GM23248 (cell line): ENCODE data around the gene SLC18B1. TPM values are rescaled to one million over a fixed set of nuclear protein-coding genes. Genes with fewer than 3 reads are reported as not detected.

Experiments
- DNase-seq: peaks from one replicate; pipeline ENCODE4 v3.0.0-alpha.2; 2015
- H2AFZ ChIP-seq: fragments of 200-600 bp; sonication (generic); 2 replicates; pipeline ENCODE4 v1.6.1; 2016; ENCODE audit warnings: antibody characterized with exemption
- H3F3A ChIP-seq: fragments of 200-600 bp; sonication (generic); 2 replicates; pipeline ENCODE4 v1.6.1; 2016; ENCODE audit warnings: mild to moderate bottlenecking, antibody characterized with exemption, mixed run types; ENCODE audit not compliant: insufficient read depth
- H3K27ac ChIP-seq: fragments of 200-600 bp; sonication (generic); 2 replicates; pipeline ENCODE4 v1.5.1; 2016; ENCODE audit warnings: mild to moderate bottlenecking
- H3K27me3 ChIP-seq: fragments of 200-600 bp; sonication (generic); replicated peaks from 2 replicates; pipeline ENCODE4 v1.6.1; 2016; ENCODE audit warnings: mild to moderate bottlenecking; ENCODE audit not compliant: insufficient read depth
- H3K36me3 ChIP-seq: fragments of 200-600 bp; sonication (generic); 2 replicates; pipeline ENCODE4 v1.6.1; 2016; ENCODE audit warnings: low read depth, mild to moderate bottlenecking
- H3K4me1 ChIP-seq: fragments of 200-600 bp; sonication (generic); 2 replicates; pipeline ENCODE4 v1.6.1; 2016; ENCODE audit warnings: mild to moderate bottlenecking; ENCODE audit not compliant: insufficient read depth
- H3K4me2 ChIP-seq: fragments of 200-600 bp; sonication (generic); one replicate; pipeline ENCODE4 v1.6.1; 2016; ENCODE audit warnings: mild to moderate bottlenecking; ENCODE audit not compliant: unreplicated experiment
- H3K4me3 ChIP-seq: fragments of 200-600 bp; sonication (generic); 2 replicates; pipeline ENCODE4 v1.5.1; 2016; ENCODE audit warnings: mild to moderate bottlenecking
- H3K79me2 ChIP-seq: fragments of 200-600 bp; sonication (generic); 2 replicates; pipeline ENCODE4 v1.6.1; 2016; ENCODE audit warnings: mild to moderate bottlenecking; ENCODE audit not compliant: insufficient read depth
- H3K9ac ChIP-seq: fragments of 200-600 bp; sonication (generic); 2 replicates; pipeline ENCODE4 v1.6.1; 2016; ENCODE audit warnings: mild to moderate bottlenecking
- H3K9me2 ChIP-seq: fragments of 200-600 bp; sonication (generic); 2 replicates; pipeline ENCODE4 v1.6.1; 2016; ENCODE audit warnings: mixed run types, mild to moderate bottlenecking, moderate library complexity; ENCODE audit not compliant: insufficient read depth
- H3K9me3 ChIP-seq: fragments of 200-600 bp; sonication (generic); one replicate; pipeline ENCODE4 v1.6.1; 2017; ENCODE audit warnings: low read depth
- H4K20me1 ChIP-seq: fragments of 200-600 bp; sonication (generic); 2 replicates; pipeline ENCODE4 v1.6.0; 2016; ENCODE audit not compliant: insufficient read depth
- EZH2 ChIP-seq: fragments of 200-600 bp; sonication (generic); IDR thresholded peaks from 2 replicates; pipeline ENCODE4 v1.6.1; 2018; ENCODE audit warnings: antibody characterized with exemption, mild to moderate bottlenecking; ENCODE audit not compliant: insufficient read depth, poor library complexity, severe bottlenecking
- EZH2phosphoT487 ChIP-seq: fragments of 200-600 bp; sonication (generic); IDR thresholded peaks from 2 replicates; pipeline ENCODE4 v1.6.1; 2018; ENCODE audit warnings: antibody characterized with exemption, moderate library complexity, mild to moderate bottlenecking, low read depth; ENCODE audit not compliant: insufficient read depth
- WGBS, 2 experiments: methylation state at CpG; one replicate each; pipeline ENCODE4 v1.1.6; 2015 to 2017; ENCODE audit warnings: low lambda C conversion rate in 2 of 2, low coverage in 1 of 2; ENCODE audit errors: missing lambda C conversion rate in 2 of 2; 5-methylcytosine and 5-hydroxymethylcytosine counted together
- in situ Hi-C: fragments of 300-500 bp; cut with MboI; formaldehyde crosslinking; loops from 2 replicates; pipeline ENCODE4 v1.15.0; 2020
- polyA plus RNA-seq: library from polyadenylated mRNA; unstranded; fragments of >200 nt; fragmentation: Nextera tagmentation; extraction: Ambion mirVana; gene quantifications from 2 replicates; pipeline ENCODE4 v1.2.1, GENCODE V29; 2016
- total RNA-seq: library from RNA; depleted of rRNA; stranded (reverse); fragments of >200 nt; shearing (Covaris generic); gene quantifications from 2 replicates; pipeline ENCODE4 v1.2.3, GENCODE V29; 2014

SLC18B1 gene
- total and polyA plus RNA-seq, 2 experiments from 2014 or later, result 4.6 to 5.8 TPM

- TF ChIP-seq EZH2 (no peak), EZH2phosphoT487 (no peak)
- WGBS, 2 experiments, result 45 to 50% methylated on average over 1 of the region's 1 CpG
- no peak overlapping the region for H2AFZ ChIP-seq
- peaks cover 1% of the 10 kb centered on the region; the same call in 1 of the 2 replicates for H3F3A ChIP-seq
- H3K27ac ChIP-seq, result no peak overlapping the region
- no peaks in the 10 kb centered on the region; the same call in 1 of the 2 replicates for H3K27me3 ChIP-seq
- peaks cover 4% of the 10 kb centered on the region for H3K4me1 ChIP-seq
- H3K4me3 ChIP-seq, result no peak overlapping the region
- no peak for DNase-seq
- no peaks in the 10 kb centered on the region for H3K9me3 ChIP-seq
- no peaks in the 10 kb centered on the region for H3K79me2 ChIP-seq
- H3K9me2 ChIP-seq, result no peaks in the 10 kb centered on the region
- in situ Hi-C loops, result no loop called here
- H3K4me2 ChIP-seq, result no peak overlapping the region
- H3K9ac ChIP-seq, result no peak overlapping the region
- no peaks in the 10 kb centered on the region for H3K36me3 ChIP-seq
- H4K20me1 ChIP-seq, result no peaks in the 10 kb centered on the region
Observed at GRCh38 chr6:132736239-132736638, 62.2 kb downstream of the SLC18B1 start.

- Histone ChIP-seq H3K27me3 (no peaks in the 10 kb centered on the region; the same call in 1 of the 2 replicates), H2AFZ (no peak overlapping the region), H3K9ac (no peak overlapping the region), H3K36me3 (no peaks in the 10 kb centered on the region), H3K27ac (no peak overlapping the region), H3K4me3 (no peak overlapping the region), H4K20me1 (no peaks in the 10 kb centered on the region), H3K4me1 (peaks cover 16% of the 10 kb centered on the region), H3K4me2 (no peak overlapping the region), H3K79me2 (no peaks in the 10 kb centered on the region), H3K9me3 (no peaks in the 10 kb centered on the region), H3F3A (peaks cover 11% of the 10 kb centered on the region), H3K9me2 (no peaks in the 10 kb centered on the region)
- 4 to 8% methylated on average over 3 of the region's 3 CpGs for WGBS, 2 experiments
- TF ChIP-seq EZH2phosphoT487, result no peak
- TF ChIP-seq EZH2, result no peak
- peak; percentile 51 for DNase-seq
- in situ Hi-C loops, result no loop called here
Observed at GRCh38 chr6:132734694-132735236, 63.7 kb downstream of the SLC18B1 start.

- no peak overlapping the region for H3K4me2 ChIP-seq
- H3K36me3 ChIP-seq, result no peaks in the 10 kb centered on the region
- no peak overlapping the region for H3K27ac ChIP-seq
- H3K4me1 ChIP-seq, result peaks cover 16% of the 10 kb centered on the region
- WGBS, 2 experiments, result 83 to 88% methylated on average over 1 of the region's 1 CpG
- no peaks in the 10 kb centered on the region for H4K20me1 ChIP-seq
- no peaks in the 10 kb centered on the region for H3K9me3 ChIP-seq
- H3K9ac ChIP-seq, result no peak overlapping the region
- no peaks in the 10 kb centered on the region for H3K27me3 ChIP-seq
- no peak overlapping the region for H2AFZ ChIP-seq
- H3K79me2 ChIP-seq, result no peaks in the 10 kb centered on the region
- no peak overlapping the region for H3K4me3 ChIP-seq
- DNase-seq, result no peak
- TF ChIP-seq EZH2phosphoT487, result no peak
- no peak for TF ChIP-seq EZH2
- peaks cover 11% of the 10 kb centered on the region for H3F3A ChIP-seq
- in situ Hi-C loops, result no loop called here
- H3K9me2 ChIP-seq, result no peaks in the 10 kb centered on the region
Observed at GRCh38 chr6:132733814-132734213, 64.6 kb downstream of the SLC18B1 start.

GRCh38 chr6:132733283-132733682, 65.2 kb downstream of the SLC18B1 start:
- Histone ChIP-seq H3K9me2 (no peaks in the 10 kb centered on the region), H3K36me3 (no peaks in the 10 kb centered on the region), H3K9me3 (no peaks in the 10 kb centered on the region), H2AFZ (no peak overlapping the region), H3K27me3 (no peaks in the 10 kb centered on the region), H3K4me3 (no peak overlapping the region), H3K79me2 (no peaks in the 10 kb centered on the region), H3K9ac (no peak overlapping the region), H3K4me1 (peaks cover 16% of the 10 kb centered on the region), H3K4me2 (no peak overlapping the region), H4K20me1 (no peaks in the 10 kb centered on the region), H3F3A (peaks cover 11% of the 10 kb centered on the region), H3K27ac (no peak overlapping the region)
- WGBS, 2 experiments, result 60 to 68% methylated on average over 2 of the region's 2 CpGs
- TF ChIP-seq EZH2phosphoT487, result no peak
- TF ChIP-seq EZH2, result no peak
- no peak for DNase-seq
- in situ Hi-C loops, result no loop called here

- in situ Hi-C loops, result no loop called here
- Histone ChIP-seq H3K9me2 (no peaks in the 10 kb centered on the region), H4K20me1 (no peaks in the 10 kb centered on the region), H3K27me3 (no peaks in the 10 kb centered on the region), H3K4me3 (no peak overlapping the region), H3K9ac (no peak overlapping the region), H3K36me3 (no peaks in the 10 kb centered on the region), H3K4me2 (peak overlapping the region; percentile 6), H3F3A (peaks cover 11% of the 10 kb centered on the region), H3K79me2 (no peaks in the 10 kb centered on the region), H3K27ac (peak overlapping the region; percentile 55), H3K9me3 (no peaks in the 10 kb centered on the region), H2AFZ (no peak overlapping the region), H3K4me1 (peaks cover 16% of the 10 kb centered on the region)
- peak; percentile 40 for DNase-seq
- TF ChIP-seq EZH2phosphoT487 (no peak), EZH2 (no peak)
- WGBS, 2 experiments, result 88 to 92% methylated on average over 2 of the region's 2 CpGs
Observed at GRCh38 chr6:132731086-132731485, 67.4 kb downstream of the SLC18B1 start.
